A549 (cell line): ENCODE results near the gene SRRM4. TPM values are rescaled to one million over a fixed set of nuclear protein-coding genes. Genes with fewer than 3 reads are reported as not detected.

ENCODE experiments used
- ATAC-seq, 2 experiments: fragments of 200-7000 bp in 1 of 2; fragments of >200 bp in 1 of 2; cut with Nextera tagmentation in 1 of 2; cut with Tn5 transposase in 1 of 2; 3 replicates each; pipeline versions ENCODE4 v1.8.0 to v1.9.1; 2018 to 2020; ENCODE audit warnings: mild to moderate bottlenecking in 1 of 2, moderate library complexity in 1 of 2
- CTCF ChIA-PET: fragments of 300-600 bp; sonication (Branson Sonifier 250); formaldehyde crosslinking; extraction: SDS; loops from one replicate; lab custom pipeline; 2021; ENCODE audit warnings: antibody characterized with exemption, inconsistent platforms; lab: Yijun Ruan, JAX
- POLR2A ChIA-PET: fragments of 350-600 bp; formaldehyde crosslinking; extraction: SDS; loops from one replicate; lab custom pipeline; 2021; ENCODE audit warnings: antibody characterized with exemption, inconsistent platforms; lab: Yijun Ruan, JAX
- DNase-seq, 2 experiments: peaks; one replicate each; pipeline versions ENCODE4 v3.0.0 to v3.0.0-alpha.2; 2011 to 2016; ENCODE audit warnings: low read depth in 1 of 2, low spot score in 1 of 2
- FAIRE-seq: peaks from 2 replicates; lab custom pipeline; 2011; peaks lifted over from hg19 to GRCh38; lab: Jason Lieb, UNC
- H3K27ac ChIP-seq, 2 experiments: fragments of >200 bp; sonication (Bioruptor Twin); formaldehyde crosslinking; 3 replicates each; pipeline ENCODE4 v1.5.1; 2016 to 2017
- H3K4me1 ChIP-seq: fragments of >200 bp; sonication (Bioruptor Twin); formaldehyde crosslinking; 3 replicates; pipeline ENCODE4 v1.6.1; 2016
- H3K4me2 ChIP-seq: fragments of >200 bp; sonication (Bioruptor Twin); formaldehyde crosslinking; 3 replicates; pipeline ENCODE4 v1.6.1; 2016
- H3K4me3 ChIP-seq: fragments of >200 bp; sonication (Bioruptor Twin); formaldehyde crosslinking; 3 replicates; pipeline ENCODE4 v1.5.1; 2016
- H3K9me3 ChIP-seq: fragments of >200 bp; sonication (Bioruptor Twin); formaldehyde crosslinking; 3 replicates; pipeline ENCODE4 v1.6.1; 2016
- BCL3 ChIP-seq: fragments of >200 bp; sonication (Bioruptor Twin); formaldehyde crosslinking; IDR thresholded peaks from 3 replicates; pipeline ENCODE4 v1.6.1; 2016
- BHLHE40 ChIP-seq: IDR thresholded peaks from 2 replicates; pipeline ENCODE4 v1.6.1; 2012; ENCODE audit warnings: low read depth, low read length, inconsistent platforms
- CBX2 ChIP-seq: fragments of 200-600 bp; sonication (generic); IDR thresholded peaks from 2 replicates; pipeline ENCODE4 v1.6.1; 2016; ENCODE audit warnings: low read depth, mild to moderate bottlenecking, borderline replicate concordance
- CBX8 ChIP-seq: fragments of 200-600 bp; sonication (generic); IDR thresholded peaks from 2 replicates; pipeline ENCODE4 v1.6.1; 2016
- CEBPB ChIP-seq, 2 experiments: fragments of >200 bp in 1 of 2; sonication (Bioruptor Twin) in 1 of 2; formaldehyde crosslinking in 1 of 2; IDR thresholded peaks; 2 replicates each; pipeline ENCODE4 v1.6.1; 2012 to 2016
- CHD2 ChIP-seq: fragments of 150-350 bp; IDR thresholded peaks from 2 replicates; pipeline ENCODE4 v1.6.1; 2014; ENCODE audit warnings: low read length; ENCODE audit not compliant: partially characterized antibody
- CHD4 ChIP-seq: fragments of 200-600 bp; sonication (generic); IDR thresholded peaks from 2 replicates; pipeline ENCODE4 v1.6.1; 2016; ENCODE audit warnings: antibody characterized with exemption, mild to moderate bottlenecking, borderline replicate concordance
- EHF ChIP-seq: fragments of 250-450 bp; sonication (Bioruptor Pico); IDR thresholded peaks from 2 replicates; pipeline ENCODE4 v1.5.0; 2020; ENCODE audit warnings: mild to moderate bottlenecking
- EP300 ChIP-seq, 2 experiments: fragments of >200 bp; sonication (Bioruptor Twin); formaldehyde crosslinking; IDR thresholded peaks; 2 replicates in 1 of 2; 3 replicates in 1 of 2; pipeline ENCODE4 v1.6.1; 2016 to 2017
- ESRRA ChIP-seq: fragments of 150-350 bp; IDR thresholded peaks from 2 replicates; pipeline ENCODE4 v1.6.1; 2014; ENCODE audit warnings: mild to moderate bottlenecking, low read length, borderline replicate concordance
- FOSL2 ChIP-seq, 2 experiments: fragments of 450-650 bp in 1 of 2; fragments of >200 bp in 1 of 2; sonication (Bioruptor Twin) in 1 of 2; formaldehyde crosslinking; IDR thresholded peaks; 2 replicates each; pipeline versions ENCODE4 v1.5.0 to v1.6.1; 2016 to 2020; ENCODE audit warnings: mild to moderate bottlenecking in 1 of 2, moderate library complexity in 1 of 2
- FOXS1 ChIP-seq: fragments of 250-450 bp; sonication (Bioruptor Pico); IDR thresholded peaks from 2 replicates; pipeline ENCODE4 v1.5.0; 2020; ENCODE audit warnings: mild to moderate bottlenecking, moderate library complexity
- HEYL ChIP-seq: fragments of 250-450 bp; sonication (Bioruptor Pico); IDR thresholded peaks from 2 replicates; pipeline ENCODE4 v1.8.0; 2021; ENCODE audit warnings: mild to moderate bottlenecking, moderate library complexity
- JUN ChIP-seq, 2 experiments: fragments of >200 bp; sonication (Bioruptor Twin); formaldehyde crosslinking; IDR thresholded peaks; 2 replicates in 1 of 2; 3 replicates in 1 of 2; pipeline ENCODE4 v1.6.1; 2016 to 2017
- JUNB ChIP-seq: fragments of >200 bp; sonication (Bioruptor Twin); formaldehyde crosslinking; IDR thresholded peaks from 2 replicates; pipeline ENCODE4 v1.6.1; 2016
- KDM1A ChIP-seq: fragments of 200-600 bp; sonication (generic); IDR thresholded peaks from 2 replicates; pipeline ENCODE4 v1.6.1; 2016; ENCODE audit warnings: low read depth, mild to moderate bottlenecking
- MAX ChIP-seq: IDR thresholded peaks from 2 replicates; pipeline ENCODE4 v1.6.1; 2012
- MAZ ChIP-seq: fragments of 150-350 bp; IDR thresholded peaks from 2 replicates; pipeline ENCODE4 v1.6.1; 2014; ENCODE audit warnings: antibody characterized with exemption, low read depth, low read length, borderline replicate concordance
- MYC ChIP-seq: IDR thresholded peaks from 2 replicates; pipeline ENCODE4 v1.6.1; 2012; ENCODE audit warnings: mild to moderate bottlenecking, inconsistent platforms, low read length, improper control_type of control experiment, borderline replicate concordance
- NPAS2 ChIP-seq: fragments of 250-450 bp; sonication (Bioruptor Pico); IDR thresholded peaks from 2 replicates; pipeline ENCODE4 v1.8.0; 2022; ENCODE audit warnings: mild to moderate bottlenecking, moderate library complexity, borderline replicate concordance
- POLR2A ChIP-seq: IDR thresholded peaks from 2 replicates; pipeline ENCODE4 v1.6.1; 2012; ENCODE audit warnings: mild to moderate bottlenecking, low read length
- POLR2AphosphoS2 ChIP-seq: conservative IDR thresholded peaks from 2 replicates; pipeline ENCODE4 v1.6.1; 2012; ENCODE audit warnings: low read length, improper control_type of control experiment, inconsistent platforms
- RAD21 ChIP-seq, 2 experiments: fragments of >200 bp in 1 of 2; sonication (Bioruptor Twin) in 1 of 2; formaldehyde crosslinking in 1 of 2; IDR thresholded peaks in 1 of 2; conservative IDR thresholded peaks in 1 of 2; 2 replicates in 1 of 2; 3 replicates in 1 of 2; pipeline ENCODE4 v1.6.1; 2012 to 2018; ENCODE audit warnings: inconsistent platforms in 1 of 2
- RARB ChIP-seq: fragments of 250-450 bp; sonication (Bioruptor Pico); IDR thresholded peaks from 2 replicates; pipeline ENCODE4 v1.8.0; 2021; ENCODE audit warnings: mild to moderate bottlenecking, moderate library complexity
- RNF2 ChIP-seq: fragments of 200-600 bp; sonication (generic); IDR thresholded peaks from 2 replicates; pipeline ENCODE4 v1.6.1; 2016; ENCODE audit warnings: low read depth, mild to moderate bottlenecking, antibody characterized with exemption, moderate library complexity, borderline replicate concordance
- SMC3 ChIP-seq: fragments of >200 bp; sonication (Bioruptor Twin); formaldehyde crosslinking; IDR thresholded peaks from 3 replicates; pipeline ENCODE4 v1.6.1; 2018; ENCODE audit warnings: inconsistent platforms
- TP53 ChIP-seq: fragments of 250-450 bp; sonication (Bioruptor Pico); IDR thresholded peaks from 2 replicates; pipeline ENCODE4 v1.5.0; 2021; ENCODE audit warnings: mild to moderate bottlenecking, moderate library complexity
- ZNF302 ChIP-seq: fragments of 250-450 bp; sonication (Bioruptor Pico); IDR thresholded peaks from 2 replicates; pipeline ENCODE4 v1.9.0; 2021; ENCODE audit warnings: inconsistent platforms, mild to moderate bottlenecking, moderate library complexity
- WGBS: methylation state at CpG from one replicate; pipeline ENCODE4 v1.1.6; 2017; ENCODE audit errors: missing lambda C conversion rate; 5-methylcytosine and 5-hydroxymethylcytosine counted together
- polyA plus RNA-seq, 4 experiments: library from polyadenylated mRNA; depleted of rRNA in 3 of 4; stranded (reverse); fragments of >200 nt; fragmentation: RNase III in 1 of 4; extraction: RNeasy Plus Mini Kit Qiagen cat#74134 plus additional on column Dnase treatment in 1 of 4; gene quantifications; 2 replicates in 3 of 4; 3 replicates in 1 of 4; pipeline ENCODE4 v1.2.3, GENCODE V29; 2011 to 2017
- TF ChIP-seq, protein P1 (sequence below): fragments of 200-600 bp; sonication (generic); IDR thresholded peaks from 2 replicates; pipeline ENCODE4 v1.6.1; 2016; ENCODE audit warnings: antibody characterized with exemption, mild to moderate bottlenecking, moderate library complexity
- TF ChIP-seq, protein P2 (sequence below): fragments of 250-450 bp; sonication (Bioruptor Pico); IDR thresholded peaks from 2 replicates; pipeline ENCODE4 v1.5.0; 2020; ENCODE audit warnings: low read depth, mild to moderate bottlenecking, moderate library complexity
- TF ChIP-seq, protein P3 (sequence below): fragments of 150-350 bp; IDR thresholded peaks from 2 replicates; pipeline ENCODE4 v1.6.1; 2014; ENCODE audit warnings: low read depth, mild to moderate bottlenecking, low read length

The SRRM4 gene
- polyA plus RNA-seq, 2 of the 4 experiments (the other 2 are of a cell fraction), result not detected

DNA sequence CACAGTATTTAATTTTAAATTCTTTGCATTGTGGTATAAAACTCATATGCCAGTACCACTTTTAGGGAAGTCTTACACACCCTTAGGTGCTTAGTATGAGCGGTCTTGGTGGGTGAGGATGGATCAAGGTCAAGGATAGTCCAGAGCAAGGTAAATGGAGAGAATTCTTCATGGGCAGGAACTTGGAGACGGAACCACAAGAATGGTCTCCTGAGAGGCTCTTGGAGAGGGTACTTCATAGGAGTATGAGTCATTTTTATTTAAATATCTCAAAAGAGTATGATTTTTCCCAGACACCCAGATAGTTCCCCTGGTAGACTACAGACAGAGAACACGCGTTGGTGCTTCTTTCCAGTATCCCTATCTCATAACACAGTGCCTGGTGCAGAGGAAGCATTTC is 219.3 kb downstream of the SRRM4 start:
- ChIA-PET POLR2A (no interaction called here), CTCF (no interaction called here)
- no peak overlapping the region for H3K4me3 ChIP-seq
- 68% methylated on average over 4 of the region's 4 CpGs for WGBS
- FAIRE-seq, result no peak
- DNase-seq, result no peak
- H3K9me3 ChIP-seq, result no peaks in the 10 kb centered on the region
- H3K4me2 ChIP-seq, result no peak overlapping the region
- no peaks in the 10 kb centered on the region for H3K4me1 ChIP-seq
- no peak for ATAC-seq
- TF ChIP-seq NPAS2 (CRISPR knock-in tag) (no peak), CEBPB (IDR thresholded peaks at IDR 0.05) (no peak), EHF (CRISPR knock-in tag) (no peak), CHD2 (no peak), HEYL (CRISPR knock-in tag) (no peak), CBX8 (no peak), SMC3 (no peak), TP53 (CRISPR knock-in tag) (no peak), POLR2A (no peak), RARB (CRISPR knock-in tag) (no peak), EP300 (IDR thresholded peaks at IDR 0.05) (no peak), BCL3 (no peak), CHD4 (no peak), MAX (no peak), POLR2AphosphoS2 (no peak), RAD21 (conservative IDR thresholded peaks at IDR 0.05 in 1 of 2, IDR thresholded peaks at IDR 0.05 in 1 of 2) (no peak), JUN (IDR thresholded peaks at IDR 0.05) (no peak)
- TF ChIP-seq, protein P1, sequence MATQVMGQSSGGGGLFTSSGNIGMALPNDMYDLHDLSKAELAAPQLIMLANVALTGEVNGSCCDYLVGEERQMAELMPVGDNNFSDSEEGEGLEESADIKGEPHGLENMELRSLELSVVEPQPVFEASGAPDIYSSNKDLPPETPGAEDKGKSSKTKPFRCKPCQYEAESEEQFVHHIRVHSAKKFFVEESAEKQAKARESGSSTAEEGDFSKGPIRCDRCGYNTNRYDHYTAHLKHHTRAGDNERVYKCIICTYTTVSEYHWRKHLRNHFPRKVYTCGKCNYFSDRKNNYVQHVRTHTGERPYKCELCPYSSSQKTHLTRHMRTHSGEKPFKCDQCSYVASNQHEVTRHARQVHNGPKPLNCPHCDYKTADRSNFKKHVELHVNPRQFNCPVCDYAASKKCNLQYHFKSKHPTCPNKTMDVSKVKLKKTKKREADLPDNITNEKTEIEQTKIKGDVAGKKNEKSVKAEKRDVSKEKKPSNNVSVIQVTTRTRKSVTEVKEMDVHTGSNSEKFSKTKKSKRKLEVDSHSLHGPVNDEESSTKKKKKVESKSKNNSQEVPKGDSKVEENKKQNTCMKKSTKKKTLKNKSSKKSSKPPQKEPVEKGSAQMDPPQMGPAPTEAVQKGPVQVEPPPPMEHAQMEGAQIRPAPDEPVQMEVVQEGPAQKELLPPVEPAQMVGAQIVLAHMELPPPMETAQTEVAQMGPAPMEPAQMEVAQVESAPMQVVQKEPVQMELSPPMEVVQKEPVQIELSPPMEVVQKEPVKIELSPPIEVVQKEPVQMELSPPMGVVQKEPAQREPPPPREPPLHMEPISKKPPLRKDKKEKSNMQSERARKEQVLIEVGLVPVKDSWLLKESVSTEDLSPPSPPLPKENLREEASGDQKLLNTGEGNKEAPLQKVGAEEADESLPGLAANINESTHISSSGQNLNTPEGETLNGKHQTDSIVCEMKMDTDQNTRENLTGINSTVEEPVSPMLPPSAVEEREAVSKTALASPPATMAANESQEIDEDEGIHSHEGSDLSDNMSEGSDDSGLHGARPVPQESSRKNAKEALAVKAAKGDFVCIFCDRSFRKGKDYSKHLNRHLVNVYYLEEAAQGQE, result no peak
- TF ChIP-seq, protein P2, sequence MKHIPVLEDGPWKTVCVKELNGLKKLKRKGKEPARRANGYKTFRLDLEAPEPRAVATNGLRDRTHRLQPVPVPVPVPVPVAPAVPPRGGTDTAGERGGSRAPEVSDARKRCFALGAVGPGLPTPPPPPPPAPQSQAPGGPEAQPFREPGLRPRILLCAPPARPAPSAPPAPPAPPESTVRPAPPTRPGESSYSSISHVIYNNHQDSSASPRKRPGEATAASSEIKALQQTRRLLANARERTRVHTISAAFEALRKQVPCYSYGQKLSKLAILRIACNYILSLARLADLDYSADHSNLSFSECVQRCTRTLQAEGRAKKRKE, result no peak
- no peak overlapping the region for H3K27ac ChIP-seq

- ATAC-seq (no peak), FAIRE-seq (no peak), DNase-seq (no peak)
- H3K4me2 ChIP-seq, result no peak overlapping the region
- WGBS, result 59% methylated on average over 9 of the region's 9 CpGs
- H3K4me1 ChIP-seq, result no peaks in the 10 kb centered on the region
- TF ChIP-seq EP300 (IDR thresholded peaks at IDR 0.05) (no peak), CHD4 (no peak), KDM1A (no peak), FOSL2 (IDR thresholded peaks at IDR 0.05) (no peak), FOSL2 (CRISPR knock-in tag; IDR thresholded peaks at IDR 0.05) (no peak), MYC (no peak), RNF2 (no peak), CEBPB (IDR thresholded peaks at IDR 0.05) (no peak), ZNF302 (CRISPR knock-in tag) (no peak), POLR2A (no peak), CBX2 (no peak), FOXS1 (CRISPR knock-in tag) (no peak), BHLHE40 (no peak), JUNB (no peak), MAZ (no peak), MAX (no peak), SMC3 (no peak), ESRRA (no peak)
- TF ChIP-seq, protein P3, sequence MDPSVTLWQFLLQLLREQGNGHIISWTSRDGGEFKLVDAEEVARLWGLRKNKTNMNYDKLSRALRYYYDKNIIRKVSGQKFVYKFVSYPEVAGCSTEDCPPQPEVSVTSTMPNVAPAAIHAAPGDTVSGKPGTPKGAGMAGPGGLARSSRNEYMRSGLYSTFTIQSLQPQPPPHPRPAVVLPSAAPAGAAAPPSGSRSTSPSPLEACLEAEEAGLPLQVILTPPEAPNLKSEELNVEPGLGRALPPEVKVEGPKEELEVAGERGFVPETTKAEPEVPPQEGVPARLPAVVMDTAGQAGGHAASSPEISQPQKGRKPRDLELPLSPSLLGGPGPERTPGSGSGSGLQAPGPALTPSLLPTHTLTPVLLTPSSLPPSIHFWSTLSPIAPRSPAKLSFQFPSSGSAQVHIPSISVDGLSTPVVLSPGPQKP, result no peak
- no peaks in the 10 kb centered on the region for H3K9me3 ChIP-seq
- ChIA-PET CTCF (no interaction called here), POLR2A (no interaction called here)
- H3K4me3 ChIP-seq, result no peak overlapping the region
- H3K27ac ChIP-seq, result no peak overlapping the region
These were observed 220.6 kb downstream of the SRRM4 start for GRCh38 chr12:119201789-119202543.
